SK-N-SH (cell line): ENCODE measurements around the gene KNOP1. TPM values are rescaled to one million over a fixed set of nuclear protein-coding genes. Genes with fewer than 3 reads are reported as not detected.

Experiments
- CTCF ChIA-PET: fragments of 300-600, 350-600 bp; formaldehyde crosslinking; extraction: SDS; loops from one replicate; lab custom pipeline; 2021; lab: Yijun Ruan, JAX
- POLR2A ChIA-PET: fragments of 350-600 bp; sonication (Branson Sonifier 250); formaldehyde crosslinking; extraction: SDS; loops from one replicate; lab custom pipeline; 2020; ENCODE audit warnings: antibody characterized with exemption, inconsistent platforms; lab: Yijun Ruan, JAX
- DNase-seq: peaks from one replicate; pipeline ENCODE4 v3.0.0; 2012
- H2AFZ ChIP-seq: fragments of 200-600 bp; sonication (generic); 2 replicates; pipeline ENCODE4 v1.8.1; 2016; ENCODE audit warnings: antibody characterized with exemption, mild to moderate bottlenecking, low read depth
- H3F3A ChIP-seq: fragments of 200-600 bp; sonication (generic); replicated peaks from 2 replicates; pipeline ENCODE3; 2016; ENCODE audit warnings: antibody characterized with exemption, mild to moderate bottlenecking; ENCODE audit not compliant: insufficient read depth
- H3K27ac ChIP-seq, 2 experiments: fragments of 200-500 bp in 1 of 2; fragments of 200-600 bp in 1 of 2; sonication (Bioruptor generic) in 1 of 2; sonication (generic), shearing (Covaris generic) in 1 of 2; 2 replicates each; pipeline versions ENCODE4 v1.5.1 to v1.6.1; 2014 to 2016; ENCODE audit warnings: low read depth in 2 of 2, inconsistent platforms in 1 of 2, low read length in 1 of 2, mild to moderate bottlenecking in 1 of 2, mixed read lengths in 1 of 2
- H3K27me3 ChIP-seq: fragments of 200-600 bp; sonication (generic), shearing (Covaris generic); 2 replicates; pipeline ENCODE4 v1.6.1; 2016; ENCODE audit warnings: mixed run types; ENCODE audit not compliant: insufficient read depth
- H3K36me3 ChIP-seq, 2 experiments: fragments of 200-500 bp in 1 of 2; fragments of 200-600 bp in 1 of 2; sonication (Bioruptor generic) in 1 of 2; sonication (generic) in 1 of 2; replicated peaks in 1 of 2; 2 replicates each; pipeline versions ENCODE3 to v1.5.1; 2014 to 2016; ENCODE audit warnings: low read length in 1 of 2, mild to moderate bottlenecking in 1 of 2; ENCODE audit not compliant: insufficient read depth in 2 of 2, control insufficient read depth in 1 of 2
- H3K4me1 ChIP-seq, 2 experiments: fragments of 200-500 bp in 1 of 2; fragments of 200-600 bp in 1 of 2; sonication (Bioruptor generic) in 1 of 2; sonication (generic), shearing (Covaris generic) in 1 of 2; 2 replicates each; pipeline versions ENCODE4 v1.5.1 to v1.6.1; 2014 to 2016; ENCODE audit warnings: low read depth in 1 of 2, low read length in 1 of 2, mixed run types in 1 of 2; ENCODE audit not compliant: insufficient read depth in 2 of 2, control insufficient read depth in 1 of 2
- H3K4me2 ChIP-seq: fragments of 200-600 bp; sonication (generic), shearing (Covaris generic); 2 replicates; pipeline ENCODE4 v1.6.1; 2017; ENCODE audit warnings: mixed run types
- H3K4me3 ChIP-seq, 2 experiments: fragments of 200-500 bp in 1 of 2; fragments of 200-600 bp in 1 of 2; sonication (Bioruptor generic) in 1 of 2; sonication (generic), shearing (Covaris generic) in 1 of 2; 2 replicates each; pipeline versions ENCODE4 v1.5.1 to v1.8.1; 2014 to 2016; ENCODE audit warnings: low read depth in 2 of 2, inconsistent platforms in 1 of 2, low read length in 1 of 2, mild to moderate bottlenecking in 1 of 2, mixed read lengths in 1 of 2, moderate library complexity in 1 of 2
- H3K79me2 ChIP-seq: fragments of 200-600 bp; sonication (generic); 2 replicates; pipeline ENCODE4 v1.8.1; 2017; ENCODE audit warnings: mild to moderate bottlenecking; ENCODE audit not compliant: insufficient read depth
- H3K9ac ChIP-seq: fragments of 200-600 bp; sonication (generic); 2 replicates; pipeline ENCODE4 v1.6.1; 2017; ENCODE audit warnings: mixed run types
- H3K9me2 ChIP-seq: fragments of 200-600 bp; sonication (generic); 2 replicates; pipeline ENCODE4 v1.6.1; 2017; ENCODE audit warnings: mixed run types
- H3K9me3 ChIP-seq: fragments of 200-600 bp; sonication (generic); 2 replicates; pipeline ENCODE4 v1.6.1; 2017; ENCODE audit warnings: mixed run types, mild to moderate bottlenecking, moderate library complexity
- H4K20me1 ChIP-seq: fragments of 200-600 bp; sonication (generic); 2 replicates; pipeline ENCODE4 v1.6.1; 2017; ENCODE audit warnings: mild to moderate bottlenecking, mixed run types; ENCODE audit not compliant: insufficient read depth
- GABPA ChIP-seq: IDR thresholded peaks from 2 replicates; pipeline ENCODE4 v1.4.0; 2012; ENCODE audit warnings: low read depth, mild to moderate bottlenecking
- SMC3 ChIP-seq: IDR thresholded peaks from 2 replicates; pipeline ENCODE4 v1.6.1; 2012; ENCODE audit warnings: low read depth, low read length, improper control_type of control experiment
- ZBTB33 ChIP-seq: IDR thresholded peaks from 2 replicates; pipeline ENCODE4 v1.4.0; 2012; ENCODE audit warnings: low read depth, borderline replicate concordance
- WGBS: methylation state at CpG from one replicate; pipeline ENCODE4 v1.1.6; 2017; ENCODE audit warnings: low lambda C conversion rate; 5-methylcytosine and 5-hydroxymethylcytosine counted together
- polyA plus RNA-seq, 3 experiments: library from polyadenylated mRNA; depleted of rRNA; stranded (reverse); fragments of >200 nt; gene quantifications; 2 replicates each; pipeline ENCODE4 v1.2.3, GENCODE V29; 2012
- TF ChIP-seq, protein P1 (sequence below): fragments of 150-350 bp; IDR thresholded peaks from 2 replicates; pipeline ENCODE4 v1.6.1; 2016; ENCODE audit warnings: mild to moderate bottlenecking, low read depth, low read length
- TF ChIP-seq, protein P2 (sequence below): fragments of 200-600 bp; sonication (generic); IDR thresholded peaks from 2 replicates; pipeline ENCODE4 v1.6.1; 2017; ENCODE audit warnings: antibody characterized with exemption, mild to moderate bottlenecking, moderate library complexity
- TF ChIP-seq, protein P3 (sequence below): IDR thresholded peaks from 2 replicates; pipeline ENCODE4 v1.4.0; 2012; ENCODE audit warnings: low read depth, borderline replicate concordance

KNOP1 gene
- polyA plus RNA-seq, 1 of the 3 experiments (the other 2 are of a cell fraction), result 13.2 TPM

GRCh38 chr16:19659554-19659953, 58.5 kb downstream of the KNOP1 start:
- H3K4me2 ChIP-seq, result no peak overlapping the region
- peaks cover 0 to 4% of the 10 kb centered on the region in 2 experiments; a peak in 1 of 4 replicates for H3K4me1 ChIP-seq
- no peaks in the 10 kb centered on the region for H3K9me2 ChIP-seq
- WGBS, result 95% methylated on average over 1 of the region's 1 CpG
- ChIA-PET POLR2A (interaction anchor here (0.5 kb wide), 1 partner anchor 60 kb away, joined by 3 read pairs; no protein-coding TSS in a partner anchor), CTCF (interaction anchor here (1.2 kb wide), 2 partner anchors 17 to 98 kb away, joined by 3 to 4 read pairs; no protein-coding TSS in a partner anchor)
- no peaks in the 10 kb centered on the region for H3F3A ChIP-seq
- TF ChIP-seq, protein P1, sequence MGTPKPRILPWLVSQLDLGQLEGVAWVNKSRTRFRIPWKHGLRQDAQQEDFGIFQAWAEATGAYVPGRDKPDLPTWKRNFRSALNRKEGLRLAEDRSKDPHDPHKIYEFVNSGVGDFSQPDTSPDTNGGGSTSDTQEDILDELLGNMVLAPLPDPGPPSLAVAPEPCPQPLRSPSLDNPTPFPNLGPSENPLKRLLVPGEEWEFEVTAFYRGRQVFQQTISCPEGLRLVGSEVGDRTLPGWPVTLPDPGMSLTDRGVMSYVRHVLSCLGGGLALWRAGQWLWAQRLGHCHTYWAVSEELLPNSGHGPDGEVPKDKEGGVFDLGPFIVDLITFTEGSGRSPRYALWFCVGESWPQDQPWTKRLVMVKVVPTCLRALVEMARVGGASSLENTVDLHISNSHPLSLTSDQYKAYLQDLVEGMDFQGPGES, result no peak
- TF ChIP-seq ZBTB33, result no peak
- H3K36me3 ChIP-seq, result peaks cover 18 to 19% of the 10 kb centered on the region in 2 experiments
- no peaks in the 10 kb centered on the region for H3K9me3 ChIP-seq
- H3K4me3 ChIP-seq, result no peak overlapping the region
- H3K27me3 ChIP-seq, result no peaks in the 10 kb centered on the region
- no peak overlapping the region for H3K9ac ChIP-seq
- no peak for DNase-seq
- H3K27ac ChIP-seq, result no peak overlapping the region
- H2AFZ ChIP-seq, result no peak overlapping the region
- H3K79me2 ChIP-seq, result no peaks in the 10 kb centered on the region
- no peaks in the 10 kb centered on the region for H4K20me1 ChIP-seq

DNA sequence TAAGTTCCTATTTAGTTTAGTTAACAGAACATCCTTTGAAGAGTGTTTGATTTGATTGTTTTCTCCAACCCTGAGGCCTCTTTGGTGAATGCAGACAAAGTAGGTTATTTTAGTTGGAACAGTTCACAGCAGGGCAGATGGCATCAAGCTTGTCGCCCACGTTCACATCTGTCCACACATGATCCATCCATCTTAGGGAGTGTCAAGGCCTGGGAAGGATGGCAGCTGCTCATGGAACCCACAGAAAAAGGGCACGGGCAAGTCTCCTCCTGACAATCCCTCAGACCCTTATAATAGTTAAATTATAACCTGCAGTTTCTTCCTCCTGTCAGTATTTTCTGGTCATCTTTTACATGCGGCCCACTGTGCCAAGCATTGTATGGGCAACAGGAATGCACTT, 60.2 kb downstream of the KNOP1 start:
- H3K4me1 ChIP-seq, result peaks cover 0 to 4% of the 10 kb centered on the region in 2 experiments; a peak in 1 of 4 replicates
- no peaks in the 10 kb centered on the region for H3K9me3 ChIP-seq
- CTCF ChIA-PET, result no interaction called here
- TF ChIP-seq, protein P2, sequence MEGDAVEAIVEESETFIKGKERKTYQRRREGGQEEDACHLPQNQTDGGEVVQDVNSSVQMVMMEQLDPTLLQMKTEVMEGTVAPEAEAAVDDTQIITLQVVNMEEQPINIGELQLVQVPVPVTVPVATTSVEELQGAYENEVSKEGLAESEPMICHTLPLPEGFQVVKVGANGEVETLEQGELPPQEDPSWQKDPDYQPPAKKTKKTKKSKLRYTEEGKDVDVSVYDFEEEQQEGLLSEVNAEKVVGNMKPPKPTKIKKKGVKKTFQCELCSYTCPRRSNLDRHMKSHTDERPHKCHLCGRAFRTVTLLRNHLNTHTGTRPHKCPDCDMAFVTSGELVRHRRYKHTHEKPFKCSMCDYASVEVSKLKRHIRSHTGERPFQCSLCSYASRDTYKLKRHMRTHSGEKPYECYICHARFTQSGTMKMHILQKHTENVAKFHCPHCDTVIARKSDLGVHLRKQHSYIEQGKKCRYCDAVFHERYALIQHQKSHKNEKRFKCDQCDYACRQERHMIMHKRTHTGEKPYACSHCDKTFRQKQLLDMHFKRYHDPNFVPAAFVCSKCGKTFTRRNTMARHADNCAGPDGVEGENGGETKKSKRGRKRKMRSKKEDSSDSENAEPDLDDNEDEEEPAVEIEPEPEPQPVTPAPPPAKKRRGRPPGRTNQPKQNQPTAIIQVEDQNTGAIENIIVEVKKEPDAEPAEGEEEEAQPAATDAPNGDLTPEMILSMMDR, result no peak
- TF ChIP-seq SMC3 (no peak), GABPA (no peak)
- TF ChIP-seq, protein P3, sequence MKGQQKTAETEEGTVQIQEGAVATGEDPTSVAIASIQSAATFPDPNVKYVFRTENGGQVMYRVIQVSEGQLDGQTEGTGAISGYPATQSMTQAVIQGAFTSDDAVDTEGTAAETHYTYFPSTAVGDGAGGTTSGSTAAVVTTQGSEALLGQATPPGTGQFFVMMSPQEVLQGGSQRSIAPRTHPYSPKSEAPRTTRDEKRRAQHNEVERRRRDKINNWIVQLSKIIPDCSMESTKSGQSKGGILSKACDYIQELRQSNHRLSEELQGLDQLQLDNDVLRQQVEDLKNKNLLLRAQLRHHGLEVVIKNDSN, result no peak
- POLR2A ChIA-PET, result no interaction called here
- WGBS, result 96% methylated on average over 4 of the region's 4 CpGs
- H3K4me3 ChIP-seq, result no peak overlapping the region
- H3K9me2 ChIP-seq, result no peaks in the 10 kb centered on the region
- no peak overlapping the region for H3K27ac ChIP-seq
- H3F3A ChIP-seq, result no peaks in the 10 kb centered on the region
- no peaks in the 10 kb centered on the region for H3K79me2 ChIP-seq
- H3K4me2 ChIP-seq, result no peak overlapping the region
- no peak overlapping the region for H3K9ac ChIP-seq
- H3K36me3 ChIP-seq, result peaks cover 21 to 35% of the 10 kb centered on the region in 2 experiments
- DNase-seq, result no peak
- H2AFZ ChIP-seq, result no peak overlapping the region
- no peaks in the 10 kb centered on the region for H3K27me3 ChIP-seq
- H4K20me1 ChIP-seq, result no peaks in the 10 kb centered on the region
